Mucosa of stomach (tissue), 1 donor: ENCODE results near the gene ADD1.

ENCODE experiments used
- H3K27me3 ChIP-seq: one replicate; pipeline ENCODE4 v1.7.0; 2013; ENCODE audit warnings: mild to moderate bottlenecking, low read length; ENCODE audit not compliant: control insufficient read depth, insufficient read depth
- H3K36me3 ChIP-seq: one replicate; pipeline ENCODE4 v1.7.0; 2013; ENCODE audit warnings: low read length; ENCODE audit not compliant: control insufficient read depth, insufficient read depth
- H3K4me1 ChIP-seq: one replicate; pipeline ENCODE4 v1.7.0; 2013; ENCODE audit warnings: mild to moderate bottlenecking, low read length; ENCODE audit not compliant: control insufficient read depth, insufficient read depth
- H3K4me3 ChIP-seq: one replicate; pipeline ENCODE4 v1.7.0; 2013; ENCODE audit warnings: low read length
- H3K9ac ChIP-seq: one replicate; pipeline ENCODE4 v1.7.0; 2013; ENCODE audit warnings: mild to moderate bottlenecking, low read length, moderate library complexity
- H3K9me3 ChIP-seq: one replicate; pipeline ENCODE4 v1.7.0; 2013; ENCODE audit warnings: mild to moderate bottlenecking, low read length, moderate library complexity; ENCODE audit not compliant: control insufficient read depth
- donor health status: Pancreatic carcinoma.

ADD1 gene

DNA sequence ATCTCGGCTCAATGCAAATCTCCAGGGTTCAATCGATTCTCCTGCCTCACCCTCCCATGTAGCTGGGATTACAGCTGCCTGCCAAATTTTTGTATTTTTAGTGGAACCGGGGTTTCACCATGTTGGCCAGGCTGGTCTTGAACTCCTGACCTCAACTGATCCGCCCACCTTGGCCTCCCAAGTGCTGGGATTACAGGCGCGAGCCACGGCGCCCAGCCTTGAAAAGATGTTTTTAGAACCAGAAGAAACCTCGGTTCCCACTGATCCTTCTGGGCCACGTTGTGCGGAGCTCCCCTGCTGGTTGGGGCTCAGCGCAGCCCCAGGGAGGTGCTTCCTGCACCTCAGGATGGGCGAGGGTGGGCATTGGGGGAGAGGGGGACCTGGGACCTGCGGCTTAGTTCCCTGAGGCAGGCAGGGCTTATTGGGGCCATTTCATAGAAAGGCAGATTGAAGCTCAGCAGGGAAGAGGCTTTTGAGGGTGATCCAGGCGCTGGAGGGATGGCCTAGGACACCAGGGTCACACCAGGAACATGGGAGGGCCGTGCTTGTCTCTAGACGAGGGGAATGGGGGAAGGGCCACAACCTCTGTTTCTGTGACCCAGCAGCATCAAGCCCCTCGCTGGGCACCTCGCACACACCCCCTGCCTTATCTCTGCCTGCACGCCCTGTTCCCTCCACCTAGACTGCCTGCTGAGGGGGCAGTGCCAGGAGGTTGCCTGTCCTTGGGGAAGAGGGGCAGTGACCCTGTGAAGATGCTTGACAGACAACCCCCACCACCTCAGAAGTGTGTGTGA lies 6.3 kb upstream of the ADD1 start:
- Histone ChIP-seq H3K36me3 (peaks cover 5% of the 10 kb centered on the region), H3K4me1 (peaks cover 9% of the 10 kb centered on the region), H3K27me3 (no peaks in the 10 kb centered on the region), H3K9me3 (no peaks in the 10 kb centered on the region), H3K9ac (peak overlapping the region; percentile 41), H3K4me3 (no peak overlapping the region)

- Histone ChIP-seq H3K4me3 (no peak overlapping the region), H3K36me3 (no peaks in the 10 kb centered on the region), H3K9ac (peak overlapping the region; percentile 41), H3K9me3 (no peaks in the 10 kb centered on the region), H3K27me3 (no peaks in the 10 kb centered on the region), H3K4me1 (peaks cover 12% of the 10 kb centered on the region)
Measured at GRCh38 chr4:2837904-2838496, 5.6 kb upstream of the ADD1 start.

GRCh38 chr4:2839060-2839459 lies 4.6 kb upstream of the ADD1 start:
- H3K9me3 ChIP-seq: no peaks in the 10 kb centered on the region
- H3K9ac ChIP-seq: no peak overlapping the region
- no peaks in the 10 kb centered on the region for H3K36me3 ChIP-seq
- H3K27me3 ChIP-seq: no peaks in the 10 kb centered on the region
- no peak overlapping the region for H3K4me3 ChIP-seq
- H3K4me1 ChIP-seq: peaks cover 13% of the 10 kb centered on the region

DNA sequence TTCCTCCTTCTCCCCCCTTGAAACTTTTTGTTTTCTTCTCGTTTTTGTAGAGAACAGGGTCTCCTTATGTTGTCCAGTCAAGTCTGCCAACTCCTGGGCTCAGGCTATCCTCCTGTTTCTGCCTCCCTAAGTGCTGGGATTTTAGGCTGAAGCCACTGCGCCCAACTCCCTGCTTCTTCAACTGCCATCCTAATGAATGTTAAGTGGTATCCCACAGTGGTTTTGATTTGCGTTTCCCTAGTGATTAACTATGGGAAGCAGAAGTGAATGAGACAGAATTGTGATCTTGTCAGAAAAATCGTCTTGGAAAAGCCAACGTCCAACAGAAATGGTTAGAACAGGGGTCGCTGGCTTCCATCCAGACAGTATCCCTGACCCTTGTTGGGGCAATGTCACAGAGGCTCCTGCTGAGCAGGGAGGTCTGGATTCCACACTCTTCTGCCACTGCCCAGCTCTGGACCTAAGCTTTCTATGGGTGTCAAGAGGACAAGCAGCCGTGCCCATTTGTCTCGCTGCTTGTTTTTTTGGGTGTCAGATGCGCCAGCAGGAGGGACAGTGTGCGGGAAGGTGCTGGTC lies 869 bp upstream of the ADD1 start:
- H3K36me3 ChIP-seq: no peaks in the 10 kb centered on the region
- H3K4me1 ChIP-seq: peaks cover 15% of the 10 kb centered on the region
- H3K27me3 ChIP-seq: no peaks in the 10 kb centered on the region
- peak overlapping the region; percentile 23 for H3K4me3 ChIP-seq
- H3K9ac ChIP-seq: peak overlapping the region; percentile 88
- no peaks in the 10 kb centered on the region for H3K9me3 ChIP-seq

DNA sequence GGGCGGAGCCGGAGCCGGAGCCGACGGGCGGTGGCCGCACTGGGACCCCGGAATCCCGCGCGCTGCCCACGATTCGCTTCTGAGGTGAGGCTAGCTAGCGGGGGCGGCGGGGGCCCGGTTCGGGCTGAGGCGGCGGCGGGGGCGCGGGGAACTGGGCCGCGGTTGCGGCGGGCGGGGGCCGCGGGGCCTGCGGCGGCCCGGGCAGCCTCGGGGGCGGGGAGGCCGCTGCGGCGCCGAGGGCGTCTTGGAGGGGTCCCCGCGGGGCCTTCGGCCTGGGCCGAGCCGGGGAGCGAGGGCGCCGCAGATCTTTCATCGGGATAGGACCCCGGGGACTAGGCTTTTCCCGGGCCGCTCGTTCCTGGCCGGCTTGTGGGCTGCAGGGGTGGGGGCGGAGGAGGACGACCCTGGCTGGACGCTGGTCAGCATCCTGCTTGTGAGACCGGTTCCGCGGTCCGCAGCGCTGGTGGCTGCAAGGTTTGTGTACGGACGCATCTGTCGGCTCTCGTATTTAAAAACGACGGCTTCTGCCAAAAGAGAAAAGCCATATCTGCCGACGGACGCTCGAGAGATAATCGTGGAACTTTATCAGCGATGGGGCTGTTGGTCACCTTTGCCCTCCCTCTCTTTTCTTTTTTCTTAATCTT lies 419 bp downstream of the ADD1 start:
- H3K27me3 ChIP-seq: no peaks in the 10 kb centered on the region
- peak overlapping the region; percentile 88 for H3K9ac ChIP-seq
- peak overlapping the region; percentile 71 for H3K4me3 ChIP-seq
- H3K36me3 ChIP-seq: no peaks in the 10 kb centered on the region
- H3K9me3 ChIP-seq: no peaks in the 10 kb centered on the region
- peaks cover 21% of the 10 kb centered on the region for H3K4me1 ChIP-seq

- no peak overlapping the region for H3K4me3 ChIP-seq
- H3K27me3 ChIP-seq: no peaks in the 10 kb centered on the region
- H3K9me3 ChIP-seq: no peaks in the 10 kb centered on the region
- no peaks in the 10 kb centered on the region for H3K36me3 ChIP-seq
- H3K4me1 ChIP-seq: peaks cover 28% of the 10 kb centered on the region
- no peak overlapping the region for H3K9ac ChIP-seq
Measured at GRCh38 chr4:2846172-2846571, 2.5 kb downstream of the ADD1 start.

- Histone ChIP-seq H3K4me3 (no peak overlapping the region), H3K36me3 (no peaks in the 10 kb centered on the region), H3K9me3 (no peaks in the 10 kb centered on the region), H3K27me3 (no peaks in the 10 kb centered on the region), H3K4me1 (peaks cover 31% of the 10 kb centered on the region), H3K9ac (no peak overlapping the region)
Measured at GRCh38 chr4:2847302-2847871, 3.7 kb downstream of the ADD1 start.

DNA sequence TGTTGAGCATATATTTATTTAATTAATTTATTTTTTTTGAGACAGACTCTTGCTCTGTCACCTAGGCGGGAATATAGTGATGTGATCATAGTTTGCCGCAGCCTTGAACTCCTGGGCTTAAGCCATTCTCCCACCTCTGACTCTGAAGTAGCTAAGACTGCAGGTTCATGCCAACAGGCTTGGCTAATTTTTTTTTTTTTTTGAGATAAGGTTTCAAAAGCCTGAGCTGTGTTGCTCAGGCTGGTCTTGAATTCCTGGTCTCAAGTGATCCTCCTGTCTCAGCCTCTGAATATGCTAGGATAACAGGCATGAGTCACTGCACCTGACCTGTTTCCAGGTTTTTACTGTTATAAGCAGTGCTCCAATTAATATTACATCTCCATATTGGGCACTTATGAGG lies 4.8 kb downstream of the ADD1 start:
- H3K9ac ChIP-seq: no peak overlapping the region

DNA sequence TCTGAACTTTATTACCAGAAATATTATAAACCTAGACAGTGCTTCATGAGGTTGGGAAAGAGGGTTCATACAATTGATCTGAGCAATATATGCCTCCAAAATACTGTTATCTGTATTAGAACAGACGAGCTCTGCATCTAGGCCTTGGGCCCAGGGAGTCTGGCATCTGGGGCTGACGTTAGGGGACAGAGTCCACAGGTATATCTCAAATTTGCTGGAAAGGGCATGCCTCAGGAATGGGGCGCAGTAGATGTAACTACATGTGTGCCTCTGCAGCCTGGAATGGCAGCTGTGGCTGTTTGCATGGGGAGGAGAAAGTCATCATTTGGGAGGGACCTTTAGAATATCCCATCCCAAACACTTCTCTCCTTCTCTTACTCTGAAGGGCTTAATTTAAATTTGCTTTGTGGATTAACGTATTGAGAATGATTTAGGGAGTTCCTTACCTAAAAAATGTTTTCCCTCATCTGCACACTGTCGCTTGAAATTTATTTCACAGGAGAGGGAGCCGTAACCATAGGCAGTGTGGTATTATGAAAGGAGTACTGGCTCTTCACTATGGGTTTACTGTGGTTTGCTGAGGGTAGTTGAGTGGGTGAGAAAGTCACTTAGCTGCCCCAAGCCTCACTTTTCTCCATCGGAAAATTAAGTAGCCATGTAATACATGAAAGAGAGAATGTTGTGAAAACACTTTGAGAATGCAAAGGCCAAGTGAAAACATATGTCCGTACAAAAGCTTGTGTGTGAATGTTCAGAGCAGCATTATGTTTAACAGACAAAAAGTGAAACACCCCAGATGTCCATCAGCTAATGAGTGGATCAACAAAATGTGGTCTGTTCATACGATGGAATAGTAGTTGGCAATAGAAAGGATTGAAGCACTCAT lies 5.9 kb downstream of the ADD1 start:
- peaks cover 5% of the 10 kb centered on the region for H3K36me3 ChIP-seq
- peaks cover 33% of the 10 kb centered on the region for H3K4me1 ChIP-seq

More for the DNA sequence above, 4.8 kb downstream of the ADD1 start:
- Histone ChIP-seq H3K27me3 (no peaks in the 10 kb centered on the region), H3K36me3 (no peaks in the 10 kb centered on the region), H3K4me3 (no peak overlapping the region), H3K4me1 (peaks cover 34% of the 10 kb centered on the region), H3K9me3 (no peaks in the 10 kb centered on the region)

DNA sequence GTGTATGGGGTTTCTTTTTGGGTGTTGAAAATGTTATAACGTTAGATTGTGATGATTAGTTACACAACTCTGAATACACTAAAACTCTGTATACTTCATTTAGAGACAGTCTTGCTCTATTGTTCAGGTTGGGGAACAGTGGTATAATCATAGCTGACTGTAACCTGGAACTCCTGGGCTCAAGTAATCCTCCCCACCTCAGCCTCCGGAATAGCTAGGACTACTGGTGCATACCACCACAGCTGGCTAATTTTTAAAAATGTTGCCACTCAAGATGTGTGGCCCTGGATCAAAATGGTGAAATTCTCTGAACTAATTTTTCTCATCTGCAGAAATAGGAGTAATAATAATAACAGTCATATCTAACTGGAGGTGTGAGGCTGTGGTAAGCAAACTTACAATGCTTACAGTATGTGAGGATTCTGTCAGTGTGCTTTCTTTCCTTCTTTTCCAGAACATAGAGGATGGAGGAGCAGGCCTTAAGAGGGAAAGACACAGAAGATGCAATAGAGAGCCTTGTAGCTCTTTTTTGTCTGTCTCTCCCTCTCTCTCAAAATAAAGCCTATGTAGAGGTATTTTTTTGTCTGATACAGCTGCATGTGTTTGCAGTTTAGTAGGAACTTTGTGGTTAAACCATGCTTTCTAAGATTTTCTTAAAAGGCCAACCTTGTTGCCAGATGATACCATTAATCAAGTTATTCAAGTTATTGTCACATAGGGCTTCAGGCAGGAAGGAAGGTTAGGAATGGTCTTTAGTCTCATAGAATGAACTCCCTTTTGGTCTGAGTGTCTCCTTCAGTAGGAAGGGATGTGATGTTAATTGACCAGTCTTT lies 7.5 kb downstream of the ADD1 start:
- Histone ChIP-seq H3K9ac (no peak overlapping the region), H3K36me3 (peaks cover 5% of the 10 kb centered on the region), H3K4me1 (peaks cover 25% of the 10 kb centered on the region), H3K27me3 (no peaks in the 10 kb centered on the region), H3K9me3 (no peaks in the 10 kb centered on the region), H3K4me3 (no peak overlapping the region)

More for the DNA sequence above, 5.9 kb downstream of the ADD1 start:
- H3K27me3 ChIP-seq: no peaks in the 10 kb centered on the region
- H3K4me3 ChIP-seq: no peak overlapping the region
- no peaks in the 10 kb centered on the region for H3K9me3 ChIP-seq
- H3K9ac ChIP-seq: no peak overlapping the region
